Astrocyte of the cerebellum (primary cell): ENCODE results near the gene FASLG.

ENCODE experiments used
- DNase-seq: peaks from one replicate; pipeline ENCODE4 v3.0.0-alpha.2; 2011; ENCODE audit warnings: low read depth
- H3K4me3 ChIP-seq: 2 replicates; pipeline ENCODE4 v1.5.1; 2011; ENCODE audit warnings: mild to moderate bottlenecking, low read depth, low read length, moderate library complexity
- in situ Hi-C: cut with HindIII; loops from 2 replicates; pipeline ENCODE4 v1.10.0; 2017; ENCODE audit warnings: low sequenced_read_pairs
- TF ChIP-seq, protein P1 (sequence below): IDR thresholded peaks from 2 replicates; pipeline ENCODE4 v1.5.1; 2012; ENCODE audit warnings: low read length, low read depth, moderate library complexity, mild to moderate bottlenecking; ENCODE audit errors: missing control alignments

Gene FASLG

DNA sequence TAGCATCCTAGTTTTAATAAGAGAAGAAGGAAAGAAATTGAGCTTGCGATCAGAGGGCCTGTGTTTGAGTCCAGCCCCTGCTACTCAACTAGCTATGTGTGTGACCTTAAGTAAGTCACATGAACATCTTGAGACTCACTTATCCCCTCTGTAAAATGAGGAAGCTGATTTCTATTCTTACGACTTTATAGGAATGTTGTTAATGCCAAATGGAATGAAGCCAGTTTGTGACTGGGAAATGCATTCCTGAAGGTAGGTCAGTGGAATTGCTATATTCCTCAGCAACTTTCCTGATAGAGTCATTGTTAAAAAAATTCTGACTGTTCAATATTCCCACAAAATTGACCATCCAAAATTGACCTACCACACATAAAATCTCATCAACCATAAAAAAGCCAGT, 14.9 kb downstream of the FASLG start:
- TF ChIP-seq, protein P1, sequence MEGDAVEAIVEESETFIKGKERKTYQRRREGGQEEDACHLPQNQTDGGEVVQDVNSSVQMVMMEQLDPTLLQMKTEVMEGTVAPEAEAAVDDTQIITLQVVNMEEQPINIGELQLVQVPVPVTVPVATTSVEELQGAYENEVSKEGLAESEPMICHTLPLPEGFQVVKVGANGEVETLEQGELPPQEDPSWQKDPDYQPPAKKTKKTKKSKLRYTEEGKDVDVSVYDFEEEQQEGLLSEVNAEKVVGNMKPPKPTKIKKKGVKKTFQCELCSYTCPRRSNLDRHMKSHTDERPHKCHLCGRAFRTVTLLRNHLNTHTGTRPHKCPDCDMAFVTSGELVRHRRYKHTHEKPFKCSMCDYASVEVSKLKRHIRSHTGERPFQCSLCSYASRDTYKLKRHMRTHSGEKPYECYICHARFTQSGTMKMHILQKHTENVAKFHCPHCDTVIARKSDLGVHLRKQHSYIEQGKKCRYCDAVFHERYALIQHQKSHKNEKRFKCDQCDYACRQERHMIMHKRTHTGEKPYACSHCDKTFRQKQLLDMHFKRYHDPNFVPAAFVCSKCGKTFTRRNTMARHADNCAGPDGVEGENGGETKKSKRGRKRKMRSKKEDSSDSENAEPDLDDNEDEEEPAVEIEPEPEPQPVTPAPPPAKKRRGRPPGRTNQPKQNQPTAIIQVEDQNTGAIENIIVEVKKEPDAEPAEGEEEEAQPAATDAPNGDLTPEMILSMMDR, result no peak
- in situ Hi-C loops, result loop anchor here (10.0 kb wide), 1 partner anchor 51 kb away; no protein-coding TSS in a partner anchor
- peak; percentile 4 for DNase-seq
- H3K4me3 ChIP-seq, result no peak overlapping the region

DNA sequence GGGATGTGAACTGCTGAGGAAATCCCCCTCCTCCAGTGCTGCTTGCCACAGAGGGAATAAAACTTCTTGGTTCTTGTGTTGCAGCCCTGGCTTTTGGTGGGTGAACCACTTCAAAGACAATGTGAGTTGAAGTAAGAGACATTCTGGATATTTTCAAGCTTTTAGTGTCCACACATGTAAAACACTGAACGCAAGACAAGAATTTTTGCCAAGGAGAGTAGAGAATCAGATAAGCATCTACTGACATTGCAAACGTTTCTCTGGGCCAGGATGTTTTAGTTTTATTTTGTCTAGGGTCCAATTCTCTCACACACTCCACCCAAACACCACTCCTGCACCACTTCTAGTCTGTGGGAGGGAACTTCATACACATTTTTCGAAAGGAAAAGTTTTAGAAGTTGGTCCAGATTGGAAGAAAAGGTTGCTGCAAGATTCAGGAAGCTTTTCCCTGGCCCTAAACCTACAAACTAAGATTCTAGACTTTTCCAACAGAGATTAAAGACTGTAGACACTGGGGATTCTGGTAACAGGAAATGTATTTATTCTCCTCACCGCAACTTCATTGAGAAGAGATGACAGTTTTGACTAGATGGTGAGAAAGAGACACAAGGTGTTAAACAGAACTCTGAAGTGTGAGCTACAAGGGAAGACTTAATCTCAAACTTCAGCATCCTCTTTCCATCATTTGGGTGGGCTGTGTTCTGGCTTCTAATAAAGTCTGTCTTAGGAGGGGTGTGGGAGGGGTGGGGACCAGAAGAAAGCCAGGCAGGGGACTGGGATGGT, 16.1 kb downstream of the FASLG start:
- H3K4me3 ChIP-seq, result no peak overlapping the region
- in situ Hi-C loops, result loop anchor here (10.0 kb wide), 1 partner anchor 50 kb away; no protein-coding TSS in a partner anchor
- DNase-seq, result no peak
- TF ChIP-seq, protein P1, result no peak

- in situ Hi-C loops, result loop anchor here (10.0 kb wide), 1 partner anchor 46 kb away; no protein-coding TSS in a partner anchor
- DNase-seq, result no peak
- TF ChIP-seq, protein P1, result no peak
- H3K4me3 ChIP-seq, result no peak overlapping the region
These were observed 20.3 kb downstream of the FASLG start for GRCh38 chr1:172679000-172679772.

- no peak overlapping the region for H3K4me3 ChIP-seq
- in situ Hi-C loops, result no loop called here
- TF ChIP-seq, protein P1, result no peak
- DNase-seq, result no peak
These were observed 21.3 kb downstream of the FASLG start for GRCh38 chr1:172680244-172680643.

- DNase-seq, result no peak
- in situ Hi-C loops, result no loop called here
- no peak overlapping the region for H3K4me3 ChIP-seq
- TF ChIP-seq, protein P1, result no peak
These were observed 21.9 kb downstream of the FASLG start for GRCh38 chr1:172680733-172681275.

GRCh38 chr1:172682812-172683211, 23.9 kb downstream of the FASLG start:
- DNase-seq, result no peak
- no peak overlapping the region for H3K4me3 ChIP-seq
- TF ChIP-seq, protein P1, result no peak
- in situ Hi-C loops, result no loop called here
